IMR-90 (cell line): ENCODE results near the gene FBXL7. TPM values are rescaled to one million over a fixed set of nuclear protein-coding genes. Genes with fewer than 3 reads are reported as not detected.

Experiments
- ATAC-seq: fragments of 200-7000 bp; cut with Tn5 transposase; 2 replicates; pipeline ENCODE4 v1.9.1; 2020; ENCODE audit warnings: low read depth, mild to moderate bottlenecking, moderate library complexity
- BruUV-seq: library from RNA; stranded (reverse); fragments of 400-500 nt; replicated peaks from 2 replicates; lab custom pipeline; 2021; lab: Mats Ljungman, UMichigan
- CTCF ChIA-PET: fragments of 300-600 bp; formaldehyde crosslinking; extraction: SDS; loops from one replicate; lab custom pipeline; 2021; ENCODE audit warnings: antibody characterized with exemption; lab: Yijun Ruan, JAX
- POLR2A ChIA-PET: fragments of 300-600 bp; sonication (Branson Sonifier 250); formaldehyde crosslinking; loops from one replicate; lab custom pipeline; 2022; ENCODE audit warnings: antibody characterized with exemption; ENCODE audit not compliant: unreplicated experiment; lab: Charles Lee
- DNase-seq: peaks from one replicate; pipeline ENCODE4 v3.0.0; 2013
- H2AFZ ChIP-seq: replicated peaks from 2 replicates; pipeline ENCODE3; 2013; ENCODE audit warnings: low read length, mild to moderate bottlenecking; ENCODE audit not compliant: poor library complexity
- H2AK5ac ChIP-seq: 2 replicates; pipeline ENCODE4 v1.6.1; 2013; ENCODE audit warnings: low read depth, low read length, inconsistent platforms
- H2AK9ac ChIP-seq: replicated peaks from 2 replicates; pipeline ENCODE3; 2013; ENCODE audit warnings: mild to moderate bottlenecking, low read depth, low read length, moderate library complexity; ENCODE audit not compliant: poor library complexity
- H2BK120ac ChIP-seq: 2 replicates; pipeline ENCODE4 v1.6.1; 2013; ENCODE audit warnings: low read depth, low read length, inconsistent platforms
- H2BK15ac ChIP-seq: 3 replicates; pipeline ENCODE4 v1.6.1; 2013; ENCODE audit warnings: low read depth, low read length, inconsistent platforms
- H2BK20ac ChIP-seq: 2 replicates; pipeline ENCODE4 v1.6.1; 2013; ENCODE audit warnings: low read depth, mild to moderate bottlenecking, inconsistent platforms, low read length, moderate library complexity
- H2BK5ac ChIP-seq: 2 replicates; pipeline ENCODE4 v1.6.1; 2013; ENCODE audit warnings: mild to moderate bottlenecking, low read depth, low read length, inconsistent platforms; ENCODE audit not compliant: poor library complexity, severe bottlenecking
- H3K14ac ChIP-seq: replicated peaks from 2 replicates; pipeline ENCODE4 v1.6.1; 2013; ENCODE audit warnings: low read depth, low read length, inconsistent platforms
- H3K18ac ChIP-seq: 2 replicates; pipeline ENCODE4 v1.6.1; 2013; ENCODE audit warnings: low read depth, low read length, control low read depth
- H3K23ac ChIP-seq: 2 replicates; pipeline ENCODE4 v1.6.1; 2013; ENCODE audit warnings: low read depth, low read length, inconsistent platforms
- H3K27ac ChIP-seq: 2 replicates; pipeline ENCODE4 v1.5.1; 2013; ENCODE audit warnings: mild to moderate bottlenecking, control low read depth, low read length; ENCODE audit not compliant: insufficient read depth
- H3K27me3 ChIP-seq: 2 replicates; pipeline ENCODE4 v1.6.1; 2013; ENCODE audit warnings: low read length; ENCODE audit not compliant: control insufficient read depth, insufficient read depth
- H3K36me3 ChIP-seq: 2 replicates; pipeline ENCODE4 v1.6.1; 2013; ENCODE audit warnings: low read length, mixed read lengths; ENCODE audit not compliant: control insufficient read depth, insufficient read depth
- H3K4ac ChIP-seq: 2 replicates; pipeline ENCODE4 v1.6.1; 2013; ENCODE audit warnings: low read depth, low read length, inconsistent platforms
- H3K4me1 ChIP-seq: 2 replicates; pipeline ENCODE4 v1.6.1; 2013; ENCODE audit warnings: low read length, mixed read lengths; ENCODE audit not compliant: control insufficient read depth, insufficient read depth
- H3K4me2 ChIP-seq: 2 replicates; pipeline ENCODE4 v1.6.1; 2013; ENCODE audit warnings: low read depth, mild to moderate bottlenecking, control low read depth, low read length, moderate library complexity
- H3K4me3 ChIP-seq: 2 replicates; pipeline ENCODE4 v1.5.1; 2013; ENCODE audit warnings: low read depth, mild to moderate bottlenecking, control low read depth, low read length, moderate library complexity; ENCODE audit not compliant: insufficient read depth
- H3K56ac ChIP-seq: 2 replicates; pipeline ENCODE4 v1.6.1; 2013; ENCODE audit warnings: low read length, inconsistent platforms; ENCODE audit not compliant: insufficient read depth; ENCODE audit errors: extremely low read depth
- H3K79me1 ChIP-seq, 2 experiments: 2 replicates each; pipeline ENCODE4 v1.6.1; 2013; ENCODE audit warnings: low read length in 2 of 2, inconsistent platforms in 1 of 2, low read depth in 1 of 2
- H3K9ac ChIP-seq: 2 replicates; pipeline ENCODE4 v1.6.1; 2013; ENCODE audit warnings: low read depth, low read length, control low read depth
- H3K9me1 ChIP-seq: 2 replicates; pipeline ENCODE4 v1.6.1; 2013; ENCODE audit warnings: low read length, inconsistent platforms; ENCODE audit not compliant: insufficient read depth
- H3K9me3 ChIP-seq: 2 replicates; pipeline ENCODE4 v1.6.1; 2013; ENCODE audit warnings: low read length; ENCODE audit not compliant: control insufficient read depth, insufficient read depth
- H4K20me1 ChIP-seq: 2 replicates; pipeline ENCODE4 v1.6.1; 2013; ENCODE audit warnings: low read length, inconsistent platforms; ENCODE audit not compliant: insufficient read depth
- H4K5ac ChIP-seq: 2 replicates; pipeline ENCODE4 v1.6.1; 2013; ENCODE audit warnings: mild to moderate bottlenecking, low read depth, low read length, control low read depth
- H4K8ac ChIP-seq, 2 experiments: 2 replicates each; pipeline ENCODE4 v1.6.1; 2013; ENCODE audit warnings: low read depth in 2 of 2, low read length in 2 of 2, control low read depth in 1 of 2, inconsistent platforms in 1 of 2
- H4K91ac ChIP-seq: 2 replicates; pipeline ENCODE4 v1.6.1; 2013; ENCODE audit warnings: low read depth, low read length, inconsistent platforms; ENCODE audit not compliant: insufficient read depth
- BHLHE40 ChIP-seq: fragments of 150-350 bp; IDR thresholded peaks from 2 replicates; pipeline ENCODE4 v1.6.1; 2016; ENCODE audit warnings: mild to moderate bottlenecking, low read depth, low read length
- CEBPB ChIP-seq: IDR thresholded peaks from 2 replicates; pipeline ENCODE4 v1.6.1; 2012; ENCODE audit warnings: low read depth, low read length, improper control_type of control experiment
- CHD1 ChIP-seq: IDR thresholded peaks from 2 replicates; pipeline ENCODE4 v1.6.1; 2012; ENCODE audit warnings: low read depth, low read length, improper control_type of control experiment
- FOS ChIP-seq: fragments of 150-350 bp; IDR thresholded peaks from 2 replicates; pipeline ENCODE4 v1.6.1; 2016; ENCODE audit warnings: low read depth, low read length
- MAFK ChIP-seq: IDR thresholded peaks from 2 replicates; pipeline ENCODE4 v1.6.1; 2012; ENCODE audit warnings: low read depth, low read length, improper control_type of control experiment
- MAZ ChIP-seq: IDR thresholded peaks from 2 replicates; pipeline ENCODE4 v1.6.1; 2012; ENCODE audit warnings: low read depth, mild to moderate bottlenecking, low read length, improper control_type of control experiment, moderate library complexity, borderline replicate concordance
- MXI1 ChIP-seq: IDR thresholded peaks from 2 replicates; pipeline ENCODE4 v1.6.1; 2012; ENCODE audit warnings: low read depth, mild to moderate bottlenecking, low read length, moderate library complexity, borderline replicate concordance
- NFE2L2 ChIP-seq: fragments of 150-350 bp; IDR thresholded peaks from 2 replicates; pipeline ENCODE4 v1.6.1; 2016; ENCODE audit warnings: low read depth, mild to moderate bottlenecking, low read length
- POLR2A ChIP-seq: IDR thresholded peaks from 2 replicates; pipeline ENCODE4 v1.6.1; 2012; ENCODE audit warnings: mild to moderate bottlenecking, low read depth, low read length
- RAD21 ChIP-seq: IDR thresholded peaks from 2 replicates; pipeline ENCODE4 v1.6.1; 2012; ENCODE audit warnings: low read length, improper control_type of control experiment
- RCOR1 ChIP-seq: IDR thresholded peaks from 2 replicates; pipeline ENCODE4 v1.6.1; 2012; ENCODE audit warnings: mild to moderate bottlenecking, low read length, improper control_type of control experiment; ENCODE audit not compliant: insufficient replicate concordance
- RFX5 ChIP-seq: IDR thresholded peaks from 2 replicates; pipeline ENCODE4 v1.8.0; 2012; ENCODE audit warnings: low read depth, mild to moderate bottlenecking, low read length, moderate library complexity
- SMC3 ChIP-seq: fragments of 150-350 bp; IDR thresholded peaks from 2 replicates; pipeline ENCODE4 v1.6.1; 2016; ENCODE audit warnings: low read depth, mild to moderate bottlenecking, antibody characterized with exemption, low read length, moderate library complexity
- WGBS, 2 experiments: methylation state at CpG; one replicate each; pipeline versions ENCODE4 v1.1.5 to v1.1.7; 2013; ENCODE audit warnings: missing lambda C conversion rate in 2 of 2; ENCODE audit not compliant: insufficient read length in 1 of 2; ENCODE audit errors: extremely low coverage in 2 of 2; 5-methylcytosine and 5-hydroxymethylcytosine counted together
- dilution Hi-C: fragments of 300-500 bp; cut with HindIII; formaldehyde crosslinking; loops from one replicate; pipeline ENCODE4 v1.14.3; 2018; ENCODE audit warnings: low sequenced_read_pairs; ENCODE audit not compliant: unreplicated experiment
- in situ Hi-C: fragments of 300-500 bp; cut with MboI; formaldehyde crosslinking; loops from 3 replicates; pipeline ENCODE4 v1.14.3; 2019; ENCODE audit warnings: low sequenced_read_pairs, inconsistent platforms, mixed read lengths
- intact Hi-C: fragments of 100-400 bp; cut with micrococcal nuclease; formaldehyde crosslinking; loops from 2 replicates; pipeline ENCODE4 v1.10.0; 2022
- polyA plus RNA-seq, 3 experiments: library from polyadenylated mRNA; depleted of rRNA; stranded (reverse); fragments of >200 nt; gene quantifications; 2 replicates each; pipeline ENCODE4 v1.2.3, GENCODE V29; 2012; ENCODE audit warnings: low replicate concordance in 1 of 3
- total RNA-seq: library from RNA; depleted of rRNA; stranded (reverse); fragments of >200 nt; gene quantifications from 2 replicates; pipeline ENCODE4 v1.2.3, GENCODE V29; 2012
- TF ChIP-seq, protein P1 (sequence below): conservative IDR thresholded peaks from 2 replicates; pipeline ENCODE4 v1.5.1; 2012; ENCODE audit warnings: mild to moderate bottlenecking, low read depth, low read length, improper control_type of control experiment
- TF ChIP-seq, protein P2 (sequence below): fragments of 150-350 bp; IDR thresholded peaks from 2 replicates; pipeline ENCODE4 v1.6.1; 2017; ENCODE audit warnings: mild to moderate bottlenecking, antibody characterized with exemption, low read length, low read depth
- TF ChIP-seq, protein P3 (sequence below): fragments of 150-350 bp; IDR thresholded peaks from 2 replicates; pipeline ENCODE4 v1.6.1; 2016; ENCODE audit warnings: low read depth, mild to moderate bottlenecking, low read length, moderate library complexity, borderline replicate concordance

Gene FBXL7
- total and polyA plus RNA-seq, 2 of the 4 experiments (the other 2 are of a cell fraction), result 4.1 to 10.2 TPM

DNA sequence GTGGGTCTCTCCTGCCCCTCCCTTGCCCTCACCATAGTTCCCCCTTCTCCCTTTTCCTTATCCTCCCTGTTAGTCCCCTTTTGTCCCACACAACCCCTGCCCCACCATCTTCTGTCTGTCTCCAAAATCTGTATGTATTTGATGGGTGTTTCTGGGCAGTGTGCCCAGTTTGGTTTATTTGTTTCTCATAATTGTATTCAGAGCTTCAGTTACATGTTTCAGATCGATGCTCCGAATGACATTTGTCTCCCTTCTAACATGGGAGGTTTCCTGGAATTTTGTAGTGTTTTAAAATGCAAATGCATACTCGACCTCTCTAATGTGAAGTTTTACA is 22.2 kb downstream of the FBXL7 start:
- intact Hi-C loops, result no loop called here
- peaks cover 32 to 51% of the 10 kb centered on the region in 2 experiments for H3K79me1 ChIP-seq
- H4K91ac ChIP-seq, result no peak overlapping the region
- in situ Hi-C loops, result loop anchor here (25.0 kb wide), 1 partner anchor 810 kb away; no protein-coding TSS in a partner anchor
- no peak overlapping the region for H3K4me3 ChIP-seq
- H3K27ac ChIP-seq, result no peak overlapping the region
- dilution Hi-C loops, result no loop called here
- H3K4ac ChIP-seq, result no peak overlapping the region
- no peak overlapping the region for H4K5ac ChIP-seq
- no peak overlapping the region for H3K18ac ChIP-seq
- no peak overlapping the region for H3K23ac ChIP-seq
- peaks cover 4% of the 10 kb centered on the region; the same call in 1 of the 2 replicates for H3K4me1 ChIP-seq
- no peak for TF ChIP-seq NFE2L2
- TF ChIP-seq RAD21, result no peak
- no peak for TF ChIP-seq POLR2A
- TF ChIP-seq, protein P1, sequence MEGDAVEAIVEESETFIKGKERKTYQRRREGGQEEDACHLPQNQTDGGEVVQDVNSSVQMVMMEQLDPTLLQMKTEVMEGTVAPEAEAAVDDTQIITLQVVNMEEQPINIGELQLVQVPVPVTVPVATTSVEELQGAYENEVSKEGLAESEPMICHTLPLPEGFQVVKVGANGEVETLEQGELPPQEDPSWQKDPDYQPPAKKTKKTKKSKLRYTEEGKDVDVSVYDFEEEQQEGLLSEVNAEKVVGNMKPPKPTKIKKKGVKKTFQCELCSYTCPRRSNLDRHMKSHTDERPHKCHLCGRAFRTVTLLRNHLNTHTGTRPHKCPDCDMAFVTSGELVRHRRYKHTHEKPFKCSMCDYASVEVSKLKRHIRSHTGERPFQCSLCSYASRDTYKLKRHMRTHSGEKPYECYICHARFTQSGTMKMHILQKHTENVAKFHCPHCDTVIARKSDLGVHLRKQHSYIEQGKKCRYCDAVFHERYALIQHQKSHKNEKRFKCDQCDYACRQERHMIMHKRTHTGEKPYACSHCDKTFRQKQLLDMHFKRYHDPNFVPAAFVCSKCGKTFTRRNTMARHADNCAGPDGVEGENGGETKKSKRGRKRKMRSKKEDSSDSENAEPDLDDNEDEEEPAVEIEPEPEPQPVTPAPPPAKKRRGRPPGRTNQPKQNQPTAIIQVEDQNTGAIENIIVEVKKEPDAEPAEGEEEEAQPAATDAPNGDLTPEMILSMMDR, result no peak
- TF ChIP-seq, protein P2, sequence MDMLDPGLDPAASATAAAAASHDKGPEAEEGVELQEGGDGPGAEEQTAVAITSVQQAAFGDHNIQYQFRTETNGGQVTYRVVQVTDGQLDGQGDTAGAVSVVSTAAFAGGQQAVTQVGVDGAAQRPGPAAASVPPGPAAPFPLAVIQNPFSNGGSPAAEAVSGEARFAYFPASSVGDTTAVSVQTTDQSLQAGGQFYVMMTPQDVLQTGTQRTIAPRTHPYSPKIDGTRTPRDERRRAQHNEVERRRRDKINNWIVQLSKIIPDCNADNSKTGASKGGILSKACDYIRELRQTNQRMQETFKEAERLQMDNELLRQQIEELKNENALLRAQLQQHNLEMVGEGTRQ, result no peak
- no peak for TF ChIP-seq CHD1
- no peak for TF ChIP-seq RCOR1
- TF ChIP-seq BHLHE40, result no peak
- TF ChIP-seq MXI1, result no peak
- no peak for TF ChIP-seq SMC3
- TF ChIP-seq, protein P3, sequence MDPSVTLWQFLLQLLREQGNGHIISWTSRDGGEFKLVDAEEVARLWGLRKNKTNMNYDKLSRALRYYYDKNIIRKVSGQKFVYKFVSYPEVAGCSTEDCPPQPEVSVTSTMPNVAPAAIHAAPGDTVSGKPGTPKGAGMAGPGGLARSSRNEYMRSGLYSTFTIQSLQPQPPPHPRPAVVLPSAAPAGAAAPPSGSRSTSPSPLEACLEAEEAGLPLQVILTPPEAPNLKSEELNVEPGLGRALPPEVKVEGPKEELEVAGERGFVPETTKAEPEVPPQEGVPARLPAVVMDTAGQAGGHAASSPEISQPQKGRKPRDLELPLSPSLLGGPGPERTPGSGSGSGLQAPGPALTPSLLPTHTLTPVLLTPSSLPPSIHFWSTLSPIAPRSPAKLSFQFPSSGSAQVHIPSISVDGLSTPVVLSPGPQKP, result no peak
- no peak for TF ChIP-seq MAZ
- TF ChIP-seq MAFK, result no peak
- TF ChIP-seq CEBPB, result no peak
- no peak for TF ChIP-seq FOS
- no peak for TF ChIP-seq RFX5
- CTCF ChIA-PET, result interaction anchor here (0.6 kb wide), 1 partner anchor 471 kb away, joined by 3 read pairs; no protein-coding TSS in a partner anchor
- H2AFZ ChIP-seq, result no peak overlapping the region
- POLR2A ChIA-PET, result no interaction called here
- no peak overlapping the region for H3K14ac ChIP-seq
- no peak overlapping the region for H2BK15ac ChIP-seq
- H3K36me3 ChIP-seq, result peaks cover 3% of the 10 kb centered on the region; the same call in 1 of the 2 replicates
- no peak overlapping the region for H2BK5ac ChIP-seq
- no peak for ATAC-seq
- DNase-seq, result no peak
- no peak overlapping the region for H3K4me2 ChIP-seq
- no peak overlapping the region for H2AK5ac ChIP-seq
- H3K27me3 ChIP-seq, result no peaks in the 10 kb centered on the region
- H2AK9ac ChIP-seq, result no peak overlapping the region
- H3K9me1 ChIP-seq, result peaks cover 9% of the 10 kb centered on the region; the same call in 1 of the 2 replicates
- no peak overlapping the region for H3K9ac ChIP-seq
- H2BK20ac ChIP-seq, result no peak overlapping the region
- no peaks in the 10 kb centered on the region for H3K9me3 ChIP-seq
- no peak overlapping the region for H4K8ac ChIP-seq
- H2BK120ac ChIP-seq, result no peak overlapping the region
- peaks cover 3% of the 10 kb centered on the region; the same call in 1 of the 2 replicates for H4K20me1 ChIP-seq
- WGBS, 2 experiments, result no CpG with 5 or more reads among the region's 3 CpGs
- H3K56ac ChIP-seq, result no peak overlapping the region
- no TSS peak for BruUV-seq
